Right lobe of liver (tissue), 6 donors: Measurements from ENCODE around the gene LAPTM5. TPM values are rescaled to one million over a fixed set of nuclear protein-coding genes. Genes with fewer than 3 reads are reported as not detected.

ENCODE experiments used
- ATAC-seq, 4 donors: fragments of 200-7000 bp; cut with Tn5 transposase; one replicate each; pipeline ENCODE4 v1.9.1; 2020; ENCODE audit warnings: mild to moderate bottlenecking in 4 of 4, moderate library complexity in 4 of 4
- DNase-seq, 3 donors: peaks; one replicate each; pipeline ENCODE4 v3.0.0-alpha.2; 2020
- H3K27ac ChIP-seq, 3 donors: fragments of 200-600 bp; one replicate each; pipeline ENCODE4 v1.8.0; 2022
- H3K27me3 ChIP-seq, 2 donors: fragments of 200-600 bp; one replicate each; pipeline ENCODE4 v1.8.0; 2022
- H3K36me3 ChIP-seq, 4 donors: fragments of 200-600 bp; sonication (generic) in 1 of 4; one replicate each; pipeline versions ENCODE4 v1.5.1 to v1.8.0; 2017 to 2022; ENCODE audit warnings: control low read depth in 1 of 4
- H3K4me1 ChIP-seq, 4 donors: fragments of 200-600 bp; sonication (generic) in 1 of 4; one replicate each; pipeline versions ENCODE4 v1.5.1 to v1.8.0; 2017 to 2022; ENCODE audit warnings: control low read depth in 1 of 4
- H3K4me3 ChIP-seq, 3 donors: fragments of 200-600 bp; one replicate each; pipeline ENCODE4 v1.8.0; 2022
- H3K9me3 ChIP-seq, 4 donors: fragments of 200-600 bp; sonication (generic) in 1 of 4; one replicate each; pipeline versions ENCODE4 v1.5.1 to v1.8.0; 2017 to 2022; ENCODE audit warnings: control low read depth in 1 of 4
- POLR2A ChIP-seq: fragments of 450-650 bp; IDR thresholded peaks from one replicate; pipeline ENCODE4 v1.6.1; 2017; ENCODE audit warnings: antibody characterized with exemption, mild to moderate bottlenecking
- WGBS: methylation state at CpG from one replicate; pipeline ENCODE4 v1.1.6; 2018; ENCODE audit warnings: low coverage, low lambda C conversion rate; ENCODE audit not compliant: insufficient coverage; ENCODE audit errors: missing lambda C conversion rate; 5-methylcytosine and 5-hydroxymethylcytosine counted together
- intact Hi-C, 2 donors: fragments of 100-400 bp; cut with DNase I; formaldehyde crosslinking; loops; one replicate each; pipeline versions ENCODE4 v1.11.2 to v1.14.1; 2022
- total RNA-seq, 6 experiments: library from RNA; depleted of rRNA in 2 of 6; stranded (reverse); fragments of >200 nt in 2 of 6; fragmentation: NEBNext Ultra II Directional in 3 of 6; extraction: Animal tissue kit (Norgen Biotek cat#: 25700) in 3 of 6; gene quantifications; one replicate each; pipeline versions ENCODE4 v1.1.0 to v1.2.4, GENCODE V29; 2016 to 2023
- TF ChIP-seq, protein P1 (sequence below), 4 donors: fragments of 200-600 bp in 3 of 4; fragments of 450-650 bp in 1 of 4; IDR thresholded peaks; one replicate each; pipeline versions ENCODE4 v1.5.1 to v1.8.0; 2016 to 2022; ENCODE audit warnings: antibody characterized with exemption in 4 of 4, mild to moderate bottlenecking in 2 of 4
- donor health status: DM: no; HTN: yes; CAD: no.
- donor health status: DM: no; HTN: no; CAD: no.
- donor health status: DM: no; HTN: no; CAD: no.
- donor health status: DM: no; HTN: yes; CAD: no.
- donor health status: DM: no; HTN: yes; CAD: no.

The LAPTM5 gene
- total RNA-seq, 6 experiments from 2014 or later = 21.2 to 81.0 (median 29.8) TPM

GRCh38 chr1:30719406-30720270, 37.9 kb downstream of the LAPTM5 start:
- H3K36me3 ChIP-seq = no peaks in the 10 kb centered on the region
- 32% methylated on average over 13 of the region's 21 CpGs for WGBS
- ATAC-seq = no peak
- H3K4me3 ChIP-seq = peak overlapping the region; percentile 51 to 60 (median 59)
- intact Hi-C loops = loop anchor here (5.0 to 10.0 kb wide), 2 partner anchors 58 to 195 kb away; no protein-coding TSS in a partner anchor
- DNase-seq = peak in 1 of 3 donors; percentile 55
- H3K27ac ChIP-seq = peak overlapping the region; percentile 97 to 99 (median 99)
- H3K27me3 ChIP-seq = no peaks in the 10 kb centered on the region
- peaks cover 0 to 7% (median 0%) of the 10 kb centered on the region in 4 donors for H3K4me1 ChIP-seq
- TF ChIP-seq, protein P1, sequence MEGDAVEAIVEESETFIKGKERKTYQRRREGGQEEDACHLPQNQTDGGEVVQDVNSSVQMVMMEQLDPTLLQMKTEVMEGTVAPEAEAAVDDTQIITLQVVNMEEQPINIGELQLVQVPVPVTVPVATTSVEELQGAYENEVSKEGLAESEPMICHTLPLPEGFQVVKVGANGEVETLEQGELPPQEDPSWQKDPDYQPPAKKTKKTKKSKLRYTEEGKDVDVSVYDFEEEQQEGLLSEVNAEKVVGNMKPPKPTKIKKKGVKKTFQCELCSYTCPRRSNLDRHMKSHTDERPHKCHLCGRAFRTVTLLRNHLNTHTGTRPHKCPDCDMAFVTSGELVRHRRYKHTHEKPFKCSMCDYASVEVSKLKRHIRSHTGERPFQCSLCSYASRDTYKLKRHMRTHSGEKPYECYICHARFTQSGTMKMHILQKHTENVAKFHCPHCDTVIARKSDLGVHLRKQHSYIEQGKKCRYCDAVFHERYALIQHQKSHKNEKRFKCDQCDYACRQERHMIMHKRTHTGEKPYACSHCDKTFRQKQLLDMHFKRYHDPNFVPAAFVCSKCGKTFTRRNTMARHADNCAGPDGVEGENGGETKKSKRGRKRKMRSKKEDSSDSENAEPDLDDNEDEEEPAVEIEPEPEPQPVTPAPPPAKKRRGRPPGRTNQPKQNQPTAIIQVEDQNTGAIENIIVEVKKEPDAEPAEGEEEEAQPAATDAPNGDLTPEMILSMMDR (IDR thresholded peaks at IDR 0.05) = peak in 1 of 4 donors; percentile 1
- TF ChIP-seq POLR2A = no peak
- H3K9me3 ChIP-seq = no peaks in the 10 kb centered on the region

DNA sequence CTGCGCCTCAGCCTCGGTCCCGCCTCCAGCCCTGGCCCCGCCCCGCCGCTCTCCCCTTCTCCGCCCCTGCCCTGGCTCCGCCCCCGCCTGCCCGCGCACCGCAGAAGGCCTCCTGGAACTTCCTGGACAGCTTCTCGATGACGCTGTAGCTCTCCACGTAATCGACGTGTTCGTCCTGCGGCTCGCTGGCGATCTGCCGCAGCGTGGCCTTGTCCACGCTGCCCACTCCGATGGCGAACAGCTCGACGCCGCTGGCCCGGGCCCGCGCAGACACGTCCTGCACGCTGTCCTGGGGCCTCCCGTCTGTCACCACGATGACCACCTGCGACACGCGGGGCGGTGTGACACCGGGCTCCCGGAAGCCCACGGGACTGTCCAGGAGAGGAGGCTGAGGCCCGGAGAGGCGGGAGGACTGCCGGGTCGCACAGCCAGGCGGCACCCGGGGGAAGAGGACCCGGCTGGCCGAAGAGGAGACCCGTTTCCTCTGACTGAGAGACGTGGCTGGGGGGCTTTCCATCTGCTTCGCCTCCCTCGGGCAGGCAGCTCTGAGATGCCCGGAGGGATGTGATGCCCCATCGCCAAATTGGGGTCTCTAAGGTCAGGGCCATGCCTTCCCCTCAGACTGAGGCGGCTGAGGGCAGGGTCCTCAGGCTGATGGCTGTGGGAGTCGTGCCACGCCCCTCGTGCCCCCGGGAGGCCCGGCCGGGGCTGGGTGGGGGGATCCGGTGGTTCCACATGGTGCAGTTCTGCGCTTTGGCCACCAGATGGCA, 38.8 kb downstream of the LAPTM5 start:
- Histone ChIP-seq H3K27ac (peak overlapping the region; percentile 97 to 99 (median 99)), H3K4me1 (peaks cover 0 to 7% (median 0%) of the 10 kb centered on the region in 4 donors), H3K4me3 (peak overlapping the region; percentile 51 to 60 (median 59)), H3K36me3 (no peaks in the 10 kb centered on the region), H3K27me3 (no peaks in the 10 kb centered on the region), H3K9me3 (no peaks in the 10 kb centered on the region)
- 2% methylated on average over 30 of the region's 66 CpGs for WGBS
- ATAC-seq (peak; percentile 77 to 85 (median 82)), DNase-seq (peak; percentile 83 to 89 (median 85))
- intact Hi-C loops = no loop called here
- TF ChIP-seq POLR2A = peak; percentile 87
- TF ChIP-seq, protein P1 (IDR thresholded peaks at IDR 0.05) = peak; percentile 96 to 99 (median 98)

- ATAC-seq (peak; percentile 78 to 90 (median 86)), DNase-seq (peak; percentile 100)
- TF ChIP-seq, protein P1 (IDR thresholded peaks at IDR 0.05) = no peak
- TF ChIP-seq POLR2A = no peak
- Histone ChIP-seq H3K36me3 (no peaks in the 10 kb centered on the region), H3K4me3 (peak overlapping the region in 2 of 3 donors; percentile 18 to 44), H3K4me1 (peaks cover 0 to 7% (median 0%) of the 10 kb centered on the region in 4 donors), H3K9me3 (no peaks in the 10 kb centered on the region), H3K27ac (peak overlapping the region in 2 of 3 donors; percentile 40 to 54), H3K27me3 (no peaks in the 10 kb centered on the region)
- WGBS = 0% methylated on average over 33 of the region's 50 CpGs
- intact Hi-C loops = no loop called here
Measured at GRCh38 chr1:30718091-30718635, 39.4 kb downstream of the LAPTM5 start.

DNA sequence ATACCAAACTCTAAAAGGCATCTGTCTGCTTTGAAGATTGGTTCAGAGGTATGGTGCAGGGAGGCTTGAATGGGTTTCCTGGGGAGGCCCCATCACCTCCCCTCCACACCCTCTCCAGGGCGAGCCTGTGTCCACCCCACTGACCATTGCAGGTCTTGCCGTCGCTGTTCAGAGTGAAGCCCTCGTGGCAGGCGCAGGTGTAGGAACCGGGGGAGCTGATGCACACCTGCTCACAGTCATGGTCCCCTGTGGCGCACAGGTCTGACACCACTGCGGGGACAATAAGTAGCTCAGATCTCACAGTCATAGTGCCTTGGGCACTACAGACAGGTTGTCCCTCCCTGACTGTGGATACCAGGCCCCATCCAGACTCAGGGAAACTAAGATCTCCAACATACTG, 40.9 kb downstream of the LAPTM5 start:
- Histone ChIP-seq H3K27me3 (no peaks in the 10 kb centered on the region), H3K27ac (no peak overlapping the region), H3K4me3 (no peak overlapping the region), H3K4me1 (peaks cover 0 to 7% (median 0%) of the 10 kb centered on the region in 4 donors), H3K36me3 (no peaks in the 10 kb centered on the region), H3K9me3 (no peaks in the 10 kb centered on the region)
- peak in 1 of 3 donors; percentile 64 for DNase-seq
- no peak for ATAC-seq
- no peak for TF ChIP-seq POLR2A
- TF ChIP-seq, protein P1 (IDR thresholded peaks at IDR 0.05) = no peak
- intact Hi-C loops = no loop called here
- WGBS = no CpG with 5 or more reads among the region's 8 CpGs
